Iris pigment epithelial cell (primary cell): Measurements from ENCODE around the gene AFF3.
A peak's percentile ranks its signal among the peaks of the same experiment; 100 is the strongest.

Experiments used
- DNase-seq: peaks from one replicate; pipeline ENCODE4 v3.0.0-alpha.2; 2011; ENCODE audit warnings: low read depth

The AFF3 gene

GRCh38 chr2:99852956-99853355 lies 289.4 kb downstream of the AFF3 start:
- DNase-seq, result no peak

GRCh38 chr2:99852376-99852934 lies 289.9 kb downstream of the AFF3 start:
- DNase-seq, result no peak

- DNase-seq, result no peak
These were observed 290.6 kb downstream of the AFF3 start for GRCh38 chr2:99851811-99852210.

GRCh38 chr2:99851089-99851488 lies 291.3 kb downstream of the AFF3 start:
- DNase-seq, result peak; percentile 16

- peak; percentile 33 for DNase-seq
These were observed 292.2 kb downstream of the AFF3 start for GRCh38 chr2:99850084-99850710.

- no peak for DNase-seq
These were observed 295.8 kb downstream of the AFF3 start for GRCh38 chr2:99846462-99847107.

- peak; percentile 31 for DNase-seq
These were observed 297.1 kb downstream of the AFF3 start for GRCh38 chr2:99845296-99845695.

GRCh38 chr2:99842451-99842850 lies 299.9 kb downstream of the AFF3 start:
- no peak for DNase-seq

- DNase-seq, result peak; percentile 70
These were observed 300.6 kb downstream of the AFF3 start for GRCh38 chr2:99841749-99842148.

- DNase-seq, result no peak
These were observed 301.6 kb downstream of the AFF3 start for GRCh38 chr2:99840831-99841230.

- no peak for DNase-seq
These were observed 305.4 kb downstream of the AFF3 start for GRCh38 chr2:99836690-99837605.

GRCh38 chr2:99834426-99834825 lies 308.0 kb downstream of the AFF3 start:
- no peak for DNase-seq

- DNase-seq, result no peak
These were observed 308.7 kb downstream of the AFF3 start for GRCh38 chr2:99833586-99834201.

GRCh38 chr2:99832926-99833325 lies 309.5 kb downstream of the AFF3 start:
- DNase-seq, result no peak

GRCh38 chr2:99831772-99832171 lies 310.6 kb downstream of the AFF3 start:
- DNase-seq, result no peak

GRCh38 chr2:99827296-99827999 lies 314.9 kb downstream of the AFF3 start:
- no peak for DNase-seq

- no peak for DNase-seq
These were observed 316.8 kb downstream of the AFF3 start for GRCh38 chr2:99825630-99826029.

- DNase-seq, result no peak
These were observed 317.6 kb downstream of the AFF3 start for GRCh38 chr2:99824758-99825157.

- no peak for DNase-seq
These were observed 319.7 kb downstream of the AFF3 start for GRCh38 chr2:99822474-99823207.

- DNase-seq, result no peak
These were observed 320.4 kb downstream of the AFF3 start for GRCh38 chr2:99821984-99822383.

- DNase-seq, result peak; percentile 77
These were observed 320.8 kb downstream of the AFF3 start for GRCh38 chr2:99821572-99821971.
